Fibroblast of mammary gland (primary cell): Measurements from ENCODE around the gene ZNF511.

Source experiments
- DNase-seq: peaks from one replicate; pipeline ENCODE4 v3.0.0-alpha.2; 2010; ENCODE audit warnings: low read depth
- H3K4me3 ChIP-seq: 2 replicates; pipeline ENCODE4 v1.5.1; 2011; ENCODE audit warnings: low read depth, mild to moderate bottlenecking, low read length, moderate library complexity; ENCODE audit not compliant: control insufficient read depth
- TF ChIP-seq, protein P1 (sequence below): conservative IDR thresholded peaks from 2 replicates; pipeline ENCODE4 v1.5.1; 2011; ENCODE audit warnings: low read depth, low read length, inconsistent platforms; ENCODE audit not compliant: control insufficient read depth, insufficient read depth

ZNF511 gene

DNA sequence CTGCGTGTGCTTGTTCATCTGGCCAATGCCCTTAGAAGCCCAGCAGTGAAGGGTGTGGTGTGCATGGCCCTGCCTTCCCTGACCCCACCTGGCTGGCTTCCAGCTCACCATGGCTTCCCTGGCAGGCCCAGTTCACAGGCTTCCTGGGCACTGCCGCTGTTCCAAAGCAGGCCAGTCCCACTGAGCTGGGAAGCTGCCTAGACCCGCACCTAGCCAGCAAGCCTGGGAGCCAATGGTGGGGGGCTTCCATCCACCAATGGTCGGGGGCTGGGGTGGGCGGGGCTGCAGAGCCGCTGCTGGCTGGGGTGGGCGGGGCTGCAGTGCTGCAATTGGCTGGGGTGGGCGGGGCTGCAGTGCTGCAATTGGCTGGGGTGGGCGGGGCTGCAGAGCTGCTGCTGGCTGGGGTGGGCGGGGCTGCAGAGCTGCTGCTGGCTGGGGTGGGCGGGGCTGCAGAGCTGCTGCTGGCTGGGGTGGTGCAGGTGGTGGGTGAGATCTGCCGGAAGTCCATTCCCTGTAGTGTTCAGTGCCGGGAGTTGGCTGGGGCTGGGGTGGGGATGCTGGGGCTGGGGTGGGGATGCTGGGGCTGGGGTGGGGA lies 15.6 kb downstream of the ZNF511 start:
- no peak overlapping the region for H3K4me3 ChIP-seq
- peak; percentile 32 for DNase-seq
- TF ChIP-seq, protein P1, sequence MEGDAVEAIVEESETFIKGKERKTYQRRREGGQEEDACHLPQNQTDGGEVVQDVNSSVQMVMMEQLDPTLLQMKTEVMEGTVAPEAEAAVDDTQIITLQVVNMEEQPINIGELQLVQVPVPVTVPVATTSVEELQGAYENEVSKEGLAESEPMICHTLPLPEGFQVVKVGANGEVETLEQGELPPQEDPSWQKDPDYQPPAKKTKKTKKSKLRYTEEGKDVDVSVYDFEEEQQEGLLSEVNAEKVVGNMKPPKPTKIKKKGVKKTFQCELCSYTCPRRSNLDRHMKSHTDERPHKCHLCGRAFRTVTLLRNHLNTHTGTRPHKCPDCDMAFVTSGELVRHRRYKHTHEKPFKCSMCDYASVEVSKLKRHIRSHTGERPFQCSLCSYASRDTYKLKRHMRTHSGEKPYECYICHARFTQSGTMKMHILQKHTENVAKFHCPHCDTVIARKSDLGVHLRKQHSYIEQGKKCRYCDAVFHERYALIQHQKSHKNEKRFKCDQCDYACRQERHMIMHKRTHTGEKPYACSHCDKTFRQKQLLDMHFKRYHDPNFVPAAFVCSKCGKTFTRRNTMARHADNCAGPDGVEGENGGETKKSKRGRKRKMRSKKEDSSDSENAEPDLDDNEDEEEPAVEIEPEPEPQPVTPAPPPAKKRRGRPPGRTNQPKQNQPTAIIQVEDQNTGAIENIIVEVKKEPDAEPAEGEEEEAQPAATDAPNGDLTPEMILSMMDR = no peak

DNA sequence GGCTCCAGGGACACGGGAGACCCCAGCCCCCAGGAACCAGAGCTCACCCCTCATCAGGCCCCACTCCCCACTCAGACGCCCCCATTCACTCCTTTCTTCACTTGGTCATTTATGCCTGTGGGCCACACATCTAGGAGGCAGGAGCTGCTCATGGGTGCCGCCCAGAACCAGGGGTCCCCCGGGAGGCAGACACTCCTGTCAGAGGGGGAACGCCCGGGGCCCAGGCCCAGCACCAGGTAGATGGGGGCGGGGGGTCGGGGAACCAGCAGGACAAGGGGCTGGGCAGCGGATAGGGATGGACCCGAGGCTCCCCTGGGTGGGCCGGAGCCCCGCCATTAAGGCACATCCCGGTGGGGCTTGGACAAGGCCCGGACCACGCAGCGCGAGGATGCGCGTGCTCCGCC lies 16.1 kb downstream of the ZNF511 start:
- DNase-seq = no peak
- TF ChIP-seq, protein P1 = no peak
- H3K4me3 ChIP-seq = no peak overlapping the region

DNA sequence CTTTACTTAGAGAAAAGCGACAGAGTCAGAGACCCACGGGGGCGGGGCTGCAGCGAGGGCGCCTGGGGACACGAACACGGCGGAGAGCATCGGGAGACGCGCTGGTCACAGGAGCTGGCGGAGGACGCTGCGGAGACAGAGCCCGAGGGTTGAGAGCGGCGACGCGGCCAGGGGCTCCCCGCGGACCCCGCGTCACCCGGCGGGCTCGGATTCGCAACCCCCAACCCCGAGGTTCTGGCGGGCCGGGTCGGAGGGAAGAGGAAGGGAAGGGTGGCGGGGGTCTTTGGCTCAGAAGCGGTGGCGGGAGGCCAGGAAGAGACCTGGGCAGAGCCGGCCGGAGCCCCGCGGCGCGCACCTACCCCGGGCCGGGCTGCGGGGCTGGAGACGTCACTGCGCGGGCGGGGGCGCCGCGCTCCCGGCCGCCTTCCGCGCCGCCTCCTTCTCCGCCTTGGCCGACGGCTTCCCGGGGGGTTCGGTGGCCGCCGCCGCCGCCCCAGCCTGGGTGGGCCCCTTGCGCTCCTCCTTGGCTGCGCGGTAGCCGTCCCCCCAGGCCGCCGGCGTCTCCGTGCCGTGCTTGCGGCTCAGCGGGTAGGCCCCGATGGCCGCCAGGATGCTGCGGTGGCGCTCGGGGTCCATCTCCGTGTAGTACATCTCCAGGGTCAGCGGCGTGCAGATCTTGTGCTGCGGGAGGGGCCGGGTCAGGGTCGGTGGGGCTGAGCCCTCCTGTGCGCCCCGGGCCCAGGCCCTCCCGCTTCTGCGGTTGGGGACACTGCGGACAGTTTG lies 16.9 kb downstream of the ZNF511 start:
- TF ChIP-seq, protein P1 = no peak
- H3K4me3 ChIP-seq = no peak overlapping the region
- no peak for DNase-seq

DNA sequence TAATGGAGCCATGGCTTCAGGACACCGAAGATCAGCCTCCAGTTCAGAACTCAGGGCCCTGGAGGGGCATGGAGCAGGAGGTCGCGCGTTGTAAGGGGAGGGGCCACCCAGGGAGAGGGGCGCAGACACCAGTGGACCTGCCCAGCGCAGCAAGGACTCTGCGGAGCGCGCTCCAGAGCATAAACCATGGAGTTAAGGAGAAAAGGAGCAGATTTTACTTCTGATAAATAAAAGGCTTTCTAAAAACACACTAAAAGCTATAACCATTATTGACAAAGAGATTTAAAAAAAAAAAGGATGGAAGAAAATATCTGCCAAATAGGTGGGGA lies 17.5 kb downstream of the ZNF511 start:
- TF ChIP-seq, protein P1 = no peak
- no peak for DNase-seq
- H3K4me3 ChIP-seq = no peak overlapping the region

DNA sequence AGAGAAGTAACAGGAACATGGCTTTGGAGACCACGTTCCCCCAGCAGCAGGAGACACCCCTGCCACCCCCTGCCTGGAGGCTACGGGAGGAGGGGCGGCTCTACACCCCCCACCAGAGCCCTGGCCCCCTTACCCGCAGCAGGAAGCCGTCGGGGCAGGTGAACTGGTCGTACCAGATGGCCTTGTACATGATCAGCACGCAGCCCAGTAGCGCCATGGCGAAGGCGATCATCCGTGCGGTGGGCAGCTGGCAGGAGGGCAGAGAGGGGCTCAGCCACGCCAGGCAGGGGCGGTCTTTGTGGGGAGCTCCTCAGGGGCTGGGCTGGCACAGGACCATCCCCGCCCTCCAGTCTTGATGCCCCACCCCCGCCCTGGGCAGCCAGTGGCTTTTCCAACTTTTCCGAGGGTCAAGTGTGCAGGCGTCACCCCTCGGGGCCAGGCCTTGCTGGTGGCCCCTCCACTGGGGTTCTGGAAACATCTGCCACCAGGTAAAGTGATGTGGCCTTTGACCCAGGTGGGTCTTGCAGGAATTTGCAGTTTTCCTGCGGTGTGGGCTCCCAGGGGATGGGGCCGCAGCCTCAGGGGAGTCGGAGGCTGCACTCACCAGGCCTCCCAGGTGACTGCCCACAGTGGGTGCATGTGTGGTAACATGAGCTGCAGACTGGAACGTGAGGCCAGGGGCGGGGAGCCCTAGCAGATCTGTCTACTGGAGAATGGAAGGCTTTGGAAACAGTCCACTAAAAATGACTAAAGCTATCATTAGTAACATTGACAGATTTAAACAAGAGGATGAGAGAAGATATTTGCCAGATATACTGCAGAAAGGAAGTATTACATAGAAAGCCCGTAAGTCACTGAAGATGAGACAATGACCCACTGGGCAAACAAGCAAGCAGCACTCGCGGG lies 18.3 kb downstream of the ZNF511 start:
- DNase-seq = peak; percentile 76
- TF ChIP-seq, protein P1 = no peak

DNA sequence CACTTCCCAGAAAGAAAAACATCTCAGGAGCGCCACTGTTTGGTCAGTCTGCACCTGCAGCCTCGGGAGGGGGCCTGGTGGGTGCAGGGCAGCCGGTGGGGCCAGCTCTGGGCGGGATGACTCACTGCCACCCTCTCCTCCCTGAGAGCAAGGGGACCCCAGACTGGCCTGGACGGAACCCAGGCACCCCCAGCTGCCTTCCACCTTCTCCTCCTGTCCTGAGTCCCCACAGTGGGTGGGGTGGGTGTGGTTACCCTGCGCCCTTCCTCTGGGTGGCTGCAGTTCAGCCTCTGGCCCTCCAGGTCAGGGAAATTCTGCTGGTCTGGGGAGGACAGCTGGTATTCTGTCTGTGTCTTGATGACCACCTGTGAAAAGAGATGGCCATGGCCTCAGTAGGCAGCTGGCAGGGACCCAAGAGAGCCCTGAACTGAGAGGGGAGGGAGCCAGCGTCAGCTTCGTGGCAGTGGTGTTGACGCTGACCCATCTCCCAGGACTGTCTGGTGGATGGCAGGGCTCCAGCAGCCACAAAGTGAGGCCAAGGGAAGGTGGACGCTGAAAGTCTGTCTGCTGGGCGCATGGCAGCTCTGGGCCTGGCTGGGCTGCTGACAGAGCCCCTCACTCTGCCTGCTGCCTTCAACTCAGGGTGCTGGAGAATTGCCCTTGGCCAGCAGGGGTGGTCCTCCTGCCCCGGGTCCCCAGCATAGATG lies 19.1 kb downstream of the ZNF511 start:
- TF ChIP-seq, protein P1 = no peak
- H3K4me3 ChIP-seq = no peak overlapping the region
- peak; percentile 16 for DNase-seq

More for the DNA sequence above, 18.3 kb downstream of the ZNF511 start:
- no peak overlapping the region for H3K4me3 ChIP-seq
